Left colon (tissue), 2 donors: ENCODE data around the gene NDOR1. TPM values are rescaled to one million over a fixed set of nuclear protein-coding genes. Genes with fewer than 3 reads are reported as not detected.

Source experiments
- ATAC-seq: fragments of 200-7000 bp; cut with Tn5 transposase; one replicate; pipeline ENCODE4 v1.9.1; 2020; ENCODE audit warnings: mild to moderate bottlenecking, moderate library complexity
- DNase-seq, 2 donors: peaks; one replicate each; pipeline ENCODE4 v3.0.0-alpha.2; 2020
- intact Hi-C, 2 donors: fragments of 100-400 bp; cut with DNase I in 1 of 2; cut with micrococcal nuclease in 1 of 2; formaldehyde crosslinking; loops; one replicate each; pipeline versions ENCODE4 v1.11.2 to v1.14.0; 2022; cut with DNase I, micrococcal nuclease
- total RNA-seq, 2 donors: library from RNA; stranded (reverse); fragmentation: NEBNext Ultra II Directional; extraction: Animal tissue kit (Norgen Biotek cat#: 25700); gene quantifications; one replicate each; pipeline ENCODE4 v1.2.1, GENCODE V29; 2021
- donor health status: DM: no; HTN: no; CAD: no.
- donor health status: DM: yes; HTN: yes; CAD: no.

Gene NDOR1
- total RNA-seq, 2 donors from 2014 or later, result 12.1 to 18.8 TPM

GRCh38 chr9:137166380-137167229 lies 38.9 kb upstream of the NDOR1 start:
- intact Hi-C loops, result no loop called here
- DNase-seq, result no peak
- ATAC-seq, result no peak

GRCh38 chr9:137167277-137167746 lies 38.2 kb upstream of the NDOR1 start:
- DNase-seq (no peak), ATAC-seq (no peak)
- intact Hi-C loops, result no loop called here

GRCh38 chr9:137167747-137168572 lies 37.5 kb upstream of the NDOR1 start:
- intact Hi-C loops, result no loop called here
- DNase-seq, result peak; percentile 74 to 81
- peak; percentile 74 for ATAC-seq

GRCh38 chr9:137168573-137168903 lies 37.0 kb upstream of the NDOR1 start:
- DNase-seq (no peak), ATAC-seq (peak; percentile 16)
- intact Hi-C loops, result no loop called here

DNA sequence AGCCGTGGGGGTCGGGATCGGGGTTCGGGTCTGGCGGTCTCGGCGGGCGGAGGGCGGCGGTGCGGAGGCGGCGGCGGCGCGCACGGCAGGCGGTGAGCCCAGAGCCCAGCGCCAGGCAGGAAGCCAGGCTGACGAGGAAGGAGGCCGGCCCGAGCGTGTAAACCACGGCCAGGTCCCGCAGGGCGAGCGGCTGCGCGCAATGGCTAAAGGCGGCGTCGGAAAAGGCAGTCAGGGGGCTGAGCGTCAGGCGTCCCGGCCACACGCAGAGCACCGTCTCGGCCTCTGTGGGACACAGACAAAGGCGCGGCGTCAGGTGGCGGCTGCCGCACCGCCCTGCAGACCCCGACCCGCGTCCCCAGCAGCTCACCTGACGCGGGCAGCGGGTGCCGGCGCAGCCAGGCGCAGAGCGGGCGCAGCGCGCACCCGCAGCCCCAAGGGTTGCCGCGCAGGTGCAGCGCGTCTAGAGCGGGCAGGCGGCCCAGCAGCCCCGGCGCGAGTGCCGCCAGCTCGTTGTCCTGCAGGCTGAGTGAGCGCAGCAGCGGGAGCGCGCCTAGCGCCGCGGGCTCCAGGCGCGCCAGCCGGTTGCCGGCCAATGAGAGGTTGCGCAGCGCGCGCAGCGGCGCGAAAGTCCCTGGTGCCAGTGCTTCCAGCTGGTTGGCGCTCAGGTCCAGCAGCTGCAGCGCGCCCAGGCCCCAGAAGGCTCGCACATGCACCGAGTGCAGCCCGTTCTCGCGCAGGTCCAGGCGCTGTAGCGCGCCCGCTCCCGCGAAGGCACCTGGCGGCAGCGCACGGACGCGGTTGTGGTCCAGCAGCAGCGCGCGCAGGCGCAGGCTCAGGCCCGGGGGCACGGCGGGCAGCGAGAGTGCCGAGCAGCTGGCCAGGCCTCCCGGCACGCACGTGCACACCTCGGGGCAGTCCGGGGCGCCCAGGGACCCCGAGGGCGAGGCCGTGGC lies 36.3 kb upstream of the NDOR1 start:
- ATAC-seq (peak; percentile 43), DNase-seq (peak in 1 of 2 donors; percentile 58)
- intact Hi-C loops, result no loop called here

DNA sequence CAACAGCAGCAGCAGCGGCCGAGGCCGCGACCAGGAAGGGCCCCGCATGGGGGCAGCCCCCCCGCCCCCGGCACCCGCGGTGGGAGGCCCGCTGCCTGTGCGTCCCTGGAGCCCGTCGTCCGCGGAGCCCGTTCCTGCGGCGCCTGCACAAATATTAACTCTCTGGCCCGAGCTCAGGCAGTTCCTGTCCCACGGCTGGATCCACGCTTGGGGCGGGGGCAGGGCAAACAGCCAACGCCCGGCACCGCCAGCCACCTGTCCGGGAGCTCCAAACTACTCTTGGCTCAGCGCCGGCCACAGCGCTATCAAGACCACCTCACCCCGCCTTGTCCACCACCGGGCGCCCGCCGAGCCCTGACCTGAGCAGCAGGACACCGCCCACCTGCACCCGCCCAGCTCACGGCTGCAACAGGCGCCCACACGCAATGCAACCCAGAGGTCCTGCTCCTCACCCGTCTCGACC lies 35.6 kb upstream of the NDOR1 start, which contains the start of gene LRRC26:
TSS of gene LRRC26 (minus strand) at position 156 of the 463 bp plus-strand sequence. CDS start at position 48, 108 bp downstream.
- DNase-seq, result peak; percentile 62 to 72
- intact Hi-C loops, result loop anchor here in 1 of 2 donors (10.0 kb wide), 1 partner anchor 55 kb away; the partner anchor contains the start of genes CYSRT1, RNF208 and RNF224
- ATAC-seq, result peak; percentile 34

GRCh38 chr9:137170486-137171148 lies 34.9 kb upstream of the NDOR1 start:
- intact Hi-C loops, result loop anchor here in 1 of 2 donors (10.0 kb wide), 1 partner anchor 54 kb away; the partner anchor contains the start of genes CYSRT1, RNF208 and RNF224
- DNase-seq, result no peak
- ATAC-seq, result no peak

- no peak for ATAC-seq
- no peak for DNase-seq
- intact Hi-C loops, result loop anchor here in 1 of 2 donors (10.0 kb wide), 1 partner anchor 53 kb away; the partner anchor contains the start of genes CYSRT1, RNF208 and RNF224
Observed at GRCh38 chr9:137171149-137171900, 34.2 kb upstream of the NDOR1 start.

DNA sequence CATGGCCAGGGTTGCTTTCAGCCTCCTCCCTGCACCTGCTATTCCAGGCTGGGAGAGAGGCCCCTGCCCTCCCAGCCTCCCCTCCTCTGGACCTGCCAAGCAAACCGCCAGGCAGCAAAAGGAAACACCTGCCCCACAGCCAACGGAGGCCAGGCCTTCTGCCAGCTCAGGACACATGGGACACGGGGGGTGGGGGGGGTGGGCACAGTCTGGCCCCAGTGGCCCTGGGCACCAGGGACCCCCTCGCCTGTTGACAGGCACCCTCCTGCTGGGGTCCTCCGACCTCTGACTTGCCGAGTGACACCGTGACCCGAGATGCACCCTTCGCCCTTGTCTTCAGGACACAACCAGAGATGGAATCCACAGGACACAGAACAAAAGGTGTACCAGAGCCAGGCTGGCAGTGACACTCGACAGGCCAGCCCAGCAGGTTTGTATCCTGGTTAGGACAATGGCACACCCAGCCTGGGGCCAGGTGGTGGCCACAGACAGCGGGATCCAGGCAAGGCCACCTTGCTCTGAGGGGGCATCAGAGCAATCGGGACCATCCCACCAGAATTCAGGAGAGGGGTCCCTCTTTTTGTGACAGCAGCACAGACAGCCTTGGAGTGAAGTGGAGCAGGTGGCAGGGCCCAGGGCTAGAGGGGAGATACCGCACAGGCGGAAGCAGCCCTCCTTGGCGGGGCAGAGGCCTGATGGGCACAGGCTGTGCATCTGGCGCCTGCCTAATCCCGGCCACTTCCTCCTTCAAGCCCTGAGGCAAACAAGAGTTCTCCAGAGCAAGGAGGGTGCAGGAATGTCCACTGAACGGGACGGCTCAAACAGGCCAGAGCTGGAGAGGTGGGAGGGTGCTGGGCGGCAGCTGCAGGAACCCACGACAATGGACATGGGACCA lies 32.4 kb upstream of the NDOR1 start:
- ATAC-seq (peak; percentile 19), DNase-seq (no peak)

GRCh38 chr9:137173796-137174664 lies 31.5 kb upstream of the NDOR1 start:
- intact Hi-C loops, result loop anchor here in 1 of 2 donors (10.0 kb wide), 1 partner anchor 51 kb away; the partner anchor contains the start of genes CYSRT1, RNF208 and RNF224
- DNase-seq (no peak), ATAC-seq (no peak)

More for the DNA sequence above, 32.4 kb upstream of the NDOR1 start:
- intact Hi-C loops, result loop anchor here in 1 of 2 donors (10.0 kb wide), 1 partner anchor 52 kb away; the partner anchor contains the start of genes CYSRT1, RNF208 and RNF224

- DNase-seq, result no peak
- intact Hi-C loops, result loop anchor here in 1 of 2 donors (10.0 kb wide), 1 partner anchor 50 kb away; the partner anchor contains the start of genes CYSRT1, RNF208 and RNF224
- peak; percentile 15 for ATAC-seq
Observed at GRCh38 chr9:137174722-137175293, 30.7 kb upstream of the NDOR1 start.

GRCh38 chr9:137175345-137175961 lies 30.0 kb upstream of the NDOR1 start:
- peak; percentile 35 for ATAC-seq
- intact Hi-C loops, result loop anchor here in 1 of 2 donors (10.0 kb wide), 1 partner anchor 49 kb away; the partner anchor contains the start of genes CYSRT1, RNF208 and RNF224

DNA sequence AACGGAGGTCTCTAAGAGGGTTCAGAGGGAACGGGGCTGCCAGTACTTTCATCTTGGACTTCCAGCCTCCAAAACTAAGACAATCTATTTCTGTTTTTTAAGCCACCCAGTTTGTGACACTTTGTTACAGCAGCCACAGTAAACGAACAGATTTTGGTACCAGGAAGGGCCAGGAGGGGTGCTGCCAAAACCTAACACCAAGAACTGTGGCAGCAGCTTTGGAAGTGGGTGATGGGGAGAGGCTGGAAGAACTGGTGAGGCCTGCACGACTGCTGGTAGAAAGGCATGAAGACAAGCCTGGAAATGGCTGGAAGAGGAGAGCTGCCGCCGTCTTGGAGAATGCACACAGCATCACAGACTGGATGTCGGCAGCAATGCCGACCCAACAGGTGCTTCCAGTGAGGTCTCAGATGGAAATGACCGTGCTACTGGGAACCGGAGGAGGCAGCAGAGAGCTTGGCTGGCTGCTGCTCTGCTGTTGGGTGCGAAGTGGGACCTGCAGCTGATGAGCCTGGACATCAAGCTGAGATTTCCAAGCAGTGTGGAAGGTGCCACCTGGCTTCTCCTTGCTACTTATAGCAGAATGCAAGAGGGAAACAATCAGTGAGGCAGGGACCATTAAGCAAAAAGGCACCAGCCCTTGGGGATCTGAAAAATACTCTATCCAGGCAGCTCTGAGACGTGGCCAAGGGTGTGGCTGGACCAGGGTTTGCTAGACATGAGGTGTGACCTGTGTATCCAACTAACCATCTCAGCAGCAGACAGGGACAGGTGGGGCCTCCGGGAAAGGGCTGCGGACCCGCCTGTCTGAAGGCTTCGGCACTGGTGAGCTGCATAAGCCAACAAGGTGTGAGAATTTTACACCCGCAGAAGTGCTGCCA lies 29.0 kb upstream of the NDOR1 start:
- peak in 1 of 2 donors; percentile 55 for DNase-seq
- intact Hi-C loops, result loop anchor here in 1 of 2 donors (10.0 kb wide), 1 partner anchor 48 kb away; the partner anchor contains the start of genes CYSRT1, RNF208 and RNF224
- peak; percentile 71 for ATAC-seq

More at GRCh38 chr9:137175345-137175961, 30.0 kb upstream of the NDOR1 start:
- DNase-seq, result no peak
